Activated CD8-positive, alpha-beta memory T cell treated with anti-CD3 and anti-CD28 coated beads, Interleukin-2, amount 50 U/mL, for 24 hours (primary cell): ENCODE data around the gene BOD1L2.

Experiments
- DNase-seq: peaks from one replicate; pipeline ENCODE4 v3.0.0-alpha.2; 2020; ENCODE audit errors: extremely low read depth

BOD1L2 gene

GRCh38 chr18:57146956-57147636, at the start of gene BOD1L2:
TSS of gene BOD1L2 (plus strand) at chr18:57147087. CDS start at chr18:57147313, 226 bp downstream.
- DNase-seq: no peak

GRCh38 chr18:57107140-57107832, 39.6 kb upstream of the BOD1L2 start:
- DNase-seq: no peak

- no peak for DNase-seq
Observed at GRCh38 chr18:57110290-57110689, 36.6 kb upstream of the BOD1L2 start.

DNA sequence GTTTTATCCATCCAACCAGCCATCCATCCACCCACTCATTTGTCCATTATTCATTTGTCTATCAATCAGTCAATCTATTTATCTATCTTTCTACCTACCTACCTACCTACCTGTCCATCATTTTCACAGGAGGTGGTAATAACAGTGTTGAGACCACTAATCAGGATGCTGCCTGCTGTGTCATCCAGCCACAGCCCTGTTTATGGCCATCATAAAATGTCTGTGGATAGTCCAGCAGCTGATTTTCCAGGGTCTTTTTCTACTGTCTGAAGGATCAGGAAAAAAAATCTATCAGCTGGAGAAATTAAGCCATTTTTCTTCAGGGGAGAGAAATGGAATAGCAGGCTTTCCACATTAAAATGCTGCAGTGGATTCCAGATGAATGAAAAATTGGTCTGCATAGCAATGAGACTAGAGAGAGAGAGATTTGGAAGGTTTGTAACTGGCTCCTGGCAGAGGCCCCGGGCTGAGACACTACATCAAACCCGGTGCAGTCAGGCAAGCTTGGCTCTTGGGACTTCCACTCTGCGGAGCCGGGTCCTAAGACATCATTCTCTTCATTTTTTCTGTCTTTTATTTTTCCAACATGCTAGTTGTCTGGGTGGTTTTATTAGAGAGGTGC, 33.0 kb upstream of the BOD1L2 start:
- DNase-seq: no peak

DNA sequence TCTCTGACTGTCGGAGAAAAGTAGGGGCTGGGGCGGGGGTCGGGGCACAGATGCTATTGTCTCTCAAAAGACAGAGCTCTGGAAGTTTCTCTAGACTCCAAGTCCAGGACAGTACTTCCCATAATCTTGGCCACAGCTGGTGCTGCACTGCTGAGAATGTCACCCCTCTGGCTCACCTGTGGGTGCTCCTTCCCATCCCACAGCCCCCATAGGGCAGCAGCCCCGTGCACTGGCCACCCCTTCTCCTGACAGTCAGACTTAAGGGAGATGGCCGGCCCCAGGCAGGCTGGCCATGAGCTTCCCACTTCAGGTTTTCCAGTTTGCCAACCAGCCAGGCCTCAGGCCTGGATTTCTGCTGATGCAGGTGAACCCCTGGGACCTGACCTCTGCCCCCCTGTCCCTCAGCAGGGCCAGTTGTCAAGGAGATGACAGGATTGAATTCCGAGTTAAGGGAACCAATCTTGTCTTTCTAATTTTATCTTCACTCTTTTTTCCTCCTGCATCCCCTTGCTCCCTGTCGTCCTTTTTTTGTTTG, 30.2 kb upstream of the BOD1L2 start:
- no peak for DNase-seq

GRCh38 chr18:57121542-57122112, 25.3 kb upstream of the BOD1L2 start:
- DNase-seq: no peak

DNA sequence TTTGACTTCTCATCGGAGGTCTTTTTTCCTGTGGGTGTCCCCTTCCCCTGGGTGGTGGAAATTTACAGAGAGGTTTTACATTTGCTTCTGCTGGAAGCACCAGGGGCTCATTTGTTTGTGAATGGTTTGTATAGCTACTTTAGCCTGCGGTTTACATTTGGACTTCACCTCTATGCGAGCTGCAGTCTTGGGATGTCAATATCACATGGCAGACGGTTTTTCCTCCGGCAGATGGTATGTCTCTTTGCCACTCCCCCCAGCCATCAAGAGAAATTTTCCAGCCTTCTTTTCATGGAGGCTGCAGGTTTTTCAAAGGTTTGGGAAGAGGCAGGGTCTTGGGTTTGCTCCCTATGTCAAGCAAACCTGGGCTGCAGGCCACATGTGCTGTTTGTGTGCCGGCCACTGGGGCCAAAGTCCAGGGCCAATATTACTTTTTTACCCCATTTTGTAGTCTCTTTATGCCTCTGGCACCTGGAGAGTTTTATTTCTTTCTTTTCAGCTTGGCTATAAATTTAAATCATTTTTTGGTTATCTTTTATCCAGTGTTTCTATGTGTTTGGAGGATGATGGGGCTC, 23.9 kb upstream of the BOD1L2 start:
- no peak for DNase-seq

DNA sequence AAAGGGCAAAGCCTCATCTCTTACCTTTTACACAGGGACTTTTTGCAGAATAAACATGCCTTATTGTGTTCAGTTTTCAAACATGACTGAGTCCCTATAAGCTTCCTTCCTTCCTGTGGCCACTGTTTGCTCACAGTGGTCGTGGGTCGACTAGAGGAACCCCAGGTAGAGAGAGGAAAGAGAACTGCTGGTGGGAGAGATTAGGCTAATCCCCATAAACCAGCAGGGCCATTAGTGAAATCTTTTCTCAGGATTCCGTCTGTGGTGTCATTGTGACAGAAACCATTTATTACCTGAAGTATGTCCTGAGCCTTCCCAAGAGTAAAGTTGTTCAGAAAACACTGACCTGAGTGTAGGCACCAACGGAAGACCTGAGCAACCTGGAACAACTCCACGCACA, 21.3 kb upstream of the BOD1L2 start:
- DNase-seq: no peak

GRCh38 chr18:57128220-57128932, 18.5 kb upstream of the BOD1L2 start:
- DNase-seq: no peak

GRCh38 chr18:57131101-57131500, 15.8 kb upstream of the BOD1L2 start:
- DNase-seq: no peak

GRCh38 chr18:57131782-57132181, 15.1 kb upstream of the BOD1L2 start:
- no peak for DNase-seq

GRCh38 chr18:57134618-57135135, 12.2 kb upstream of the BOD1L2 start:
- DNase-seq: no peak

GRCh38 chr18:57135699-57136098, 11.2 kb upstream of the BOD1L2 start:
- DNase-seq: no peak

DNA sequence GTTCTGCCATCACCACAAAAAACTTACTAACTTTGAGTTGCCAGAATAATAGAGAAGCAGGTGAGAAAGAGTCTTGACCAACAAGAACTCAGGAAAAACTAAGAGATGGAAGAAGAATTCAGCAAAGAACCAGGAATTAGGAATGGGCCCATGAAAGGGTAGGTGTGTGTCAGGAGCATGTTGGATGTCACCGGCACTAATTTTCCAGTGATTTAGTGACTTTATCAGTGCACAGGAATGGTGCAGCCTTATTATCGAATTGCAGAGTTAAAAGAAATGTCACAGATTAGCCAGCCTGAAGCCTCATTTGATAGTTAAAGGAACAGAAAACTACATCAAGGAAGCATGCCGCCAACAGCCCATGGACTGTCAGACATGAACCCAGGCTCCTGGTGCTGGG, 9.0 kb upstream of the BOD1L2 start:
- no peak for DNase-seq

DNA sequence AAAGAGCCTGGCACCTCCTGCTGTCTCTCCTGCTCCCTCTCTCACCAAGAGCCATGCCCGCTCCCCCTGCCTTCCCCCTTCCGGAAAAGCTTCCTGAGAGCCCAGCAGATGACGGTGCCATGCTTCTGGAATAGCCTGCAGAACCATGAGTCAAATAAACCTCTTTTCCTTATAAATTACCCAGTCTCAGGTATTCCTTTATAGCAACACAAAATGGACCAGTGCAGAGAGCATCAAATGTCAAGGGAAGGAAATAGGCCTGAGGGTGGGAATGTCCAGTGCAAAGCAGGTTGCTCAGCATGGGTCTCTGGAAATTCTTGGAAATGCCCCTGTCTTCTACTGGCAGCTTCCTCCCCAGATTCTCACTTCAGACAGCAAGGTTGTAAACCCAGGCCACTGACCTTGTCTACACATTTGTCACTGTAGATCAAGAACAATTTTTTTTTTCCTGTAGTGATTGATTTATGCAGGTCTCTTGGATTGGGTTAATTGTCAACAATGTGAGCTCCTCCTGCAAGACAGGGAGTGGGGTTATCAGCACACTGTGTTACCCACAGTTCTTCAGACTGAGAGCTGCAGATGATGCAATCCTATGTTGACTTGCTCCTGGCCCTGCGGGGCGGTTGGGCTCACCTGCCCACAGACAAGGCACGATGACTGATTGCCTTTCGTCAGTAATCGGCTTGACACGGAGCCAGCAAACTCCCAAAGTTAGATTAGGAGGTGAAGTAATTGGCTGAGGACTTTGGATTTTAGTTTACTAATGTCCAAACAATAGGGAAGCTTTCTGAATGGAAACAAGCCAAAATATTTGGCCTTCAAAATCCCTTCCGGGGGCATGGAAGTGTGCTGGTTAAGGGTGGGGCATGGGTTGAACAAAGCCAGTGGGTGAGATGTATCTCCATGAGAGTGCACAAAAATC, 5.4 kb upstream of the BOD1L2 start:
- no peak for DNase-seq

DNA sequence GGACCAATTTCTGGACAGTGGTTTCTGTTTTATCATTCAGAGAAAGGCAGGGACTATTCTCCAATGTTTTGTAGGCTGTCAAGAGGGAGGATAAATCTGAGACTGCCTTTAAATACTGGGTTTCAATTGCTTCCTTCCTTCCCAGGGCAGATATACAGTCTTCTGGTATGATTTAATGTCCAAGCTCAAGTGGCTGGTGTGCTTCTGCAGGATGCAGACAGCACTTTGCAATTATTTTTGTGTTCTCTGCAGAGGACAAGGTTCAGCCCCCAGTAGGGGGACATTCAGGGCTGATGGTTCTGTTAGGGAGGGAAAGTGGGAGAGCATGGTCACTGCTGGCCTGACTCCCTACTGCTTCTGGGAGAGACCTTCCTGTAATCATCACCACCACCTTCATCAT, 4.6 kb upstream of the BOD1L2 start:
- DNase-seq: no peak

DNA sequence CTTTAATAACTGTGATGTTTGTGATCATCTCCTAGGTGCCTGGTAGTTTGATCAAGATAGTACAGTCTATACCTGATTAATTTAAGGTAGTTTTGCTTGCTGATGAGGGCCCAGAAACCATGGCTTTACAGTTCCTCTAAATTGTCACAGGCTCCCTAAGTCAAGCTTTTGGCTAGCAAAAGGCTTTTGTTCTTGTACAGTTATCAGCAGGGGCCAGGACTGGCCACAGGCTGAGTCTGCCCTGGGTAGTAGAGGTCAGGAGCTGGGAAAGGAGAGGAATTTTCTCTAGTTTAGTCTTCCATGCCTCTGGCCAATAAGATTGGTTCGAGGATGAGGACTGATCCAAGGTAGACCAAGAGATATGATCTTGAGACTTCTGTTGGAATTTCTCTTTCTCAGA, 3.6 kb upstream of the BOD1L2 start:
- no peak for DNase-seq

GRCh38 chr18:57148263-57148662, 1.4 kb downstream of the BOD1L2 start:
- no peak for DNase-seq

DNA sequence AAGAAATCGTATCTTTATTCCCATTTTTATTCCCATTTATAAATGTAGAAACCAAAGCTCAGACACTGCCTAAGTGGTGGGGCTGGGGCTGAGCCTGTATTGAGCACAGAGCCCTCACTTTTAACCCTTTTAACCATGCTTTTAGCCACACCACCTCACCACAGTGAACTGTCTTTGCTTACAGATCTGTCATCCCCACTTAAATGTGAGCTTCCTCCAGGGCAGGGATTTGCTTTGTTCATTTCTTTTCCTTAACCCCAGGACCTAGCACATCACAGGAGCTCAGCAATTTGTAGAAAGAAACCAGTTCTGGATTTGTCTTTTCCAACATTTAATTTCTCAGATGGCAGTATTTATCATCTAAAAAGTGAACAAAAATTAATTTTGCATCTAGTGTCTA, 2.2 kb downstream of the BOD1L2 start:
- no peak for DNase-seq

DNA sequence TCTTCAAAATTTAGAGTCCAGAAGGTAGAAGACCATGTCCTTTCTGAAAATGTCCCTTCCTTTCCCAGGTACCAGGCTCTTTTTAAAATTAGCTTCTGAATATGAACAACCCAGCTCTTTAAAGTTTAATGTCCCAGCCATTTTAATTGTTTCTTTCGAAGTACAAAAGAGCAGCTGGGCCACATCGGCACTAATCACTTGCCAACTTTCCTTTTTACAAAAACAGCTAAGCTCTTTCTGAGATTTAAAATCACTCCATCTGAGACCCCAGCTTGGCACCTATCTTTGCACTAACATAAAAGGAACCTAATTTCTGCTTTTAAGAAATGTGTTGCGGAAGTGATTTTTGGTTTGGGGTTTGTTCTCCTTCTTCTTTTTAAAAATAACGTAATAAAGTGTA, 2.6 kb downstream of the BOD1L2 start:
- no peak for DNase-seq
